HEK293 (cell line): ENCODE results near the gene HSPB2.

Source experiments
- EGR2 ChIP-seq: fragments of 450-650 bp; formaldehyde crosslinking; IDR thresholded peaks from 2 replicates; pipeline ENCODE4 v1.5.1; 2016; ENCODE audit warnings: low read depth, missing biosample characterization, missing genetic modification characterization
- HIC1 ChIP-seq: fragments of 450-650 bp; formaldehyde crosslinking; IDR thresholded peaks from 2 replicates; pipeline ENCODE4 v1.5.1; 2016; ENCODE audit warnings: missing biosample characterization, missing genetic modification characterization
- IKZF3 ChIP-seq: fragments of 450-650 bp; IDR thresholded peaks from 2 replicates; pipeline ENCODE4 v1.5.0; 2018; ENCODE audit warnings: missing biosample characterization, mild to moderate bottlenecking, missing genetic modification characterization, moderate library complexity
- INSM2 ChIP-seq: fragments of 450-650 bp; formaldehyde crosslinking; IDR thresholded peaks from 2 replicates; pipeline ENCODE4 v1.5.1; 2016; ENCODE audit warnings: missing biosample characterization, missing genetic modification characterization
- OSR2 ChIP-seq: fragments of 450-650 bp; formaldehyde crosslinking; IDR thresholded peaks from 2 replicates; pipeline ENCODE4 v1.5.1; 2016; ENCODE audit warnings: missing biosample characterization, missing genetic modification characterization
- PRDM10 ChIP-seq: fragments of 450-650 bp; formaldehyde crosslinking; IDR thresholded peaks from 2 replicates; pipeline ENCODE4 v1.5.1; 2016; ENCODE audit warnings: missing biosample characterization, missing genetic modification characterization
- TRIM28 ChIP-seq: IDR thresholded peaks from 2 replicates; pipeline ENCODE4 v1.6.1; 2011; ENCODE audit warnings: low read length, control low read depth, borderline replicate concordance
- ZBTB1 ChIP-seq: fragments of 450-650 bp; formaldehyde crosslinking; IDR thresholded peaks from 2 replicates; pipeline ENCODE4 v1.5.1; 2016; ENCODE audit warnings: missing biosample characterization, missing genetic modification characterization
- ZNF140 ChIP-seq: fragments of 450-650 bp; formaldehyde crosslinking; IDR thresholded peaks from 2 replicates; pipeline ENCODE4 v1.5.1; 2016; ENCODE audit warnings: missing biosample characterization, missing genetic modification characterization
- ZNF202 ChIP-seq: fragments of 450-650 bp; formaldehyde crosslinking; IDR thresholded peaks from 2 replicates; pipeline ENCODE4 v1.5.1; 2016; ENCODE audit warnings: missing biosample characterization, missing genetic modification characterization, borderline replicate concordance
- ZNF26 ChIP-seq: fragments of 450-650 bp; formaldehyde crosslinking; IDR thresholded peaks from 2 replicates; pipeline ENCODE4 v1.5.1; 2016; ENCODE audit warnings: missing biosample characterization, missing genetic modification characterization
- ZNF335 ChIP-seq: fragments of 450-650 bp; formaldehyde crosslinking; conservative IDR thresholded peaks from 2 replicates; pipeline ENCODE4 v1.5.1; 2016; ENCODE audit warnings: missing biosample characterization, missing genetic modification characterization
- ZNF37A ChIP-seq: fragments of 450-650 bp; IDR thresholded peaks from 2 replicates; pipeline ENCODE4 v1.5.1; 2018; ENCODE audit warnings: missing biosample characterization, missing genetic modification characterization
- ZNF544 ChIP-seq: fragments of 450-650 bp; formaldehyde crosslinking; IDR thresholded peaks from 2 replicates; pipeline ENCODE4 v1.5.0; 2017; ENCODE audit warnings: missing biosample characterization, missing genetic modification characterization
- ZNF623 ChIP-seq: fragments of 450-650 bp; formaldehyde crosslinking; IDR thresholded peaks from 2 replicates; pipeline ENCODE4 v1.5.1; 2016; ENCODE audit warnings: missing biosample characterization, missing genetic modification characterization
- ZNF626 ChIP-seq: fragments of 450-650 bp; sonication (Bioruptor Pico); formaldehyde crosslinking; IDR thresholded peaks from 2 replicates; pipeline ENCODE4 v1.5.1; 2018; ENCODE audit warnings: missing biosample characterization, missing genetic modification characterization, inconsistent platforms
- ZNF704 ChIP-seq: fragments of 450-650 bp; formaldehyde crosslinking; IDR thresholded peaks from 2 replicates; pipeline ENCODE4 v1.5.1; 2016; ENCODE audit warnings: missing biosample characterization, missing genetic modification characterization
- ZNF768 ChIP-seq: fragments of 450-650 bp; formaldehyde crosslinking; IDR thresholded peaks from 2 replicates; pipeline ENCODE4 v1.5.1; 2018; ENCODE audit warnings: missing biosample characterization, mild to moderate bottlenecking, missing genetic modification characterization
- ZNF792 ChIP-seq: fragments of 450-650 bp; formaldehyde crosslinking; IDR thresholded peaks from 2 replicates; pipeline ENCODE4 v1.5.1; 2016; ENCODE audit warnings: missing biosample characterization, missing genetic modification characterization
- ZSCAN23 ChIP-seq: fragments of 450-650 bp; formaldehyde crosslinking; IDR thresholded peaks from 2 replicates; pipeline ENCODE4 v1.5.1; 2016; ENCODE audit warnings: missing biosample characterization, missing genetic modification characterization
- ZXDB ChIP-seq: fragments of 450-650 bp; formaldehyde crosslinking; IDR thresholded peaks from 2 replicates; pipeline ENCODE4 v1.5.1; 2016; ENCODE audit warnings: missing biosample characterization, missing genetic modification characterization

Gene HSPB2

GRCh38 chr11:111939836-111940604 is 27.5 kb downstream of the HSPB2 start (continued):
- TF ChIP-seq ZBTB1 (tag by site-specific recombination) (no peak), ZNF140 (tag by site-specific recombination) (no peak), ZNF202 (no peak), PRDM10 (tag by site-specific recombination) (peak; percentile 35), ZNF768 (tag by site-specific recombination) (no peak), INSM2 (tag by site-specific recombination) (peak; percentile 82), ZNF704 (tag by site-specific recombination) (no peak), OSR2 (tag by site-specific recombination) (peak; percentile 92), ZNF792 (tag by site-specific recombination) (no peak), ZNF626 (no peak), ZNF37A (tag by site-specific recombination) (no peak), ZNF26 (tag by site-specific recombination) (no peak), EGR2 (tag by site-specific recombination) (no peak), ZSCAN23 (tag by site-specific recombination) (no peak), TRIM28 (no peak), IKZF3 (tag by site-specific recombination) (peak; percentile 57; the same call in 1 of the 2 replicates), ZXDB (tag by site-specific recombination) (no peak), ZNF335 (tag by site-specific recombination) (no peak), ZNF623 (tag by site-specific recombination) (no peak), HIC1 (tag by site-specific recombination) (no peak), ZNF544 (tag by site-specific recombination) (no peak)
- TF ChIP-seq, all 188 proteins: peak for 13
